ENCODE measurements around the gene MEGF11.

The MEGF11 gene

DNA sequence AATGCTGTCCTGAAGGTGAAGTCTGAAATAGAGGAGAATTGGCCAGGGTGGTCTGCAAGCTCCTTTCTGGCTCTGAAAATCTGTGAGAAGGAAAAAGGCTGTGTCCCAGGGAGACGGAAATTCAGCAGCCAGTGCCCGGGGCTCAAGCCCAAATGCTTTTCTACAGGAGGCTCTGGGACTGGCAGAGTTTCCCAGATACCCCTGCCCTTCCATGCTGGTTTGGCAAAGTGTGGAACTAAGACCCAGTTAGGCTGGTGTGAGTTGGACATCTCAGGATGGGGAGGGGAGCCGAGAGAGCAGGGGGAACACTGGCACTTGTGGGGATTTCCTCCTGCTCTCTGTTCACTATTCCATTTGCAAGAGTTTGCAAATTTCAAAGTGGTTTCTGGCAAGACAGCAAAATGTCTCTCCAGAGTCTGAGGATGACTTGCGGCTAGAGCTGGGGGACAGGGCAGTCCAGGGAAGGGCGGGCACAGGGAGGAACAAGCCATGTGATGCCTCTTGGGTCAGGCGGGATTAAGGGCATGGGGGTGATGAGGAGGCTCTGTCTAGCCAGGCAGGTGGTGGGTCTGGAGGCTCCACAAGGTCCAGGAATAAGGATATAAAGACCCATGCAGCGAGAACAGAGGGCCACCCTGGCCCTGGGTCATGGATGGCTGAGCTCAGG, 231.9 kb downstream of the MEGF11 start:
- no peaks in the 10 kb centered on the region for H3K79me2 ChIP-seq (ENCODE audit: insufficient read depth, low read length)
- no peaks in the 10 kb centered on the region for H3K9me2 ChIP-seq (ENCODE audit: low read depth, low read length)
- no peak overlapping the region for H3K4me3 ChIP-seq (ENCODE audit: low read depth, low read length, poor library complexity, severe bottlenecking)
- no peaks in the 10 kb centered on the region for H3F3A ChIP-seq (ENCODE audit: insufficient read depth, low read length)
- peaks cover 6% of the 10 kb centered on the region; the same call in 1 of the 2 replicates for H3K36me3 ChIP-seq (ENCODE audit: insufficient read depth, low read length)
- H4K20me1 ChIP-seq (ENCODE audit: insufficient read depth, low read length) = no peaks in the 10 kb centered on the region
- H3K4me2 ChIP-seq (ENCODE audit: low read length) = no peak overlapping the region
- peaks cover 11% of the 10 kb centered on the region for H3K4me1 ChIP-seq (ENCODE audit: insufficient read depth, low read length, severe bottlenecking)
- no peak for TF ChIP-seq EZH2 (IDR thresholded peaks at IDR 0.05; ENCODE audit: borderline replicate concordance, low read length)
- no peak overlapping the region for H3K9ac ChIP-seq (ENCODE audit: low read length)
- H2AFZ ChIP-seq (ENCODE audit: low read length) = no peak overlapping the region
- H3K27me3 ChIP-seq (ENCODE audit: insufficient read depth, low read length) = no peaks in the 10 kb centered on the region
- no peaks in the 10 kb centered on the region for H3K9me3 ChIP-seq (ENCODE audit: low read length)
- no peak overlapping the region for H3K27ac ChIP-seq (ENCODE audit: low read depth, low read length, poor library complexity, severe bottlenecking)

DNA sequence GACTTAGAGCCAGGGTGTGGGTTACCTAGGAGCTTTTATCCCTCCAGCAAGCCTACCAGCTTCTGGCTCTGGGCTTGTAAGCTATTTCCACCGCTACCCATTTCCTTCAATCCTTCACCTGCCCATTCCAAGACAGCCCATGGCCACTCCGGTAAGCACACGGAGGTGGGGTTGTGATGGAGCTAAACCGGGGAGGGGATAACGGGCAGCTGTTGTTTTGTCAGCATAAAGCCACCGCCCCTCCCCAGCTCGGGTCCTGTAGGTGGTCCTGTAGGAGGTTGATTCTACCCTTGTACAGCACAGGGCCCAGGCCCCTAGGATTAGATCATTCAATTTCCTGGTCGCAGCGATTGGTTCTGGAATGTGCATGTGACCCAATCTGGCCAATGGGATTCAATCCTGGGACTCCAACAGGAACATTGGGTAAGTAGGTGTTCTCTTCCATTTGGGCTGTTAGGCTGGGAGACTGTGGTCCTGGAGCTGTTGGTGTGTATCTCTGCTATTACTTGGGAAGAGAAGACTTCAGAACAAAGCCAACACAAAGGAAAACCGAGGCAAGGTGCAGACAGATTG, 233.6 kb downstream of the MEGF11 start:
- Histone ChIP-seq H3K9me2 (ENCODE audit: low read depth, low read length) (no peaks in the 10 kb centered on the region), H3K9me3 (ENCODE audit: low read length) (no peaks in the 10 kb centered on the region), H3K27ac (ENCODE audit: low read depth, low read length, poor library complexity, severe bottlenecking) (no peak overlapping the region), H3K9ac (ENCODE audit: low read length) (no peak overlapping the region), H3K79me2 (ENCODE audit: insufficient read depth, low read length) (no peaks in the 10 kb centered on the region), H3K4me1 (ENCODE audit: insufficient read depth, low read length, severe bottlenecking) (peaks cover 5% of the 10 kb centered on the region), H3K4me2 (ENCODE audit: low read length) (no peak overlapping the region), H2AFZ (ENCODE audit: low read length) (no peak overlapping the region), H4K20me1 (ENCODE audit: insufficient read depth, low read length) (no peaks in the 10 kb centered on the region), H3F3A (ENCODE audit: insufficient read depth, low read length) (no peaks in the 10 kb centered on the region), H3K36me3 (ENCODE audit: insufficient read depth, low read length) (peaks cover 6% of the 10 kb centered on the region; the same call in 1 of the 2 replicates), H3K4me3 (ENCODE audit: low read depth, low read length, poor library complexity, severe bottlenecking) (no peak overlapping the region), H3K27me3 (ENCODE audit: insufficient read depth, low read length) (no peaks in the 10 kb centered on the region)
- TF ChIP-seq EZH2 (IDR thresholded peaks at IDR 0.05; ENCODE audit: borderline replicate concordance, low read length) = no peak
- TF ChIP-seq, protein P1, sequence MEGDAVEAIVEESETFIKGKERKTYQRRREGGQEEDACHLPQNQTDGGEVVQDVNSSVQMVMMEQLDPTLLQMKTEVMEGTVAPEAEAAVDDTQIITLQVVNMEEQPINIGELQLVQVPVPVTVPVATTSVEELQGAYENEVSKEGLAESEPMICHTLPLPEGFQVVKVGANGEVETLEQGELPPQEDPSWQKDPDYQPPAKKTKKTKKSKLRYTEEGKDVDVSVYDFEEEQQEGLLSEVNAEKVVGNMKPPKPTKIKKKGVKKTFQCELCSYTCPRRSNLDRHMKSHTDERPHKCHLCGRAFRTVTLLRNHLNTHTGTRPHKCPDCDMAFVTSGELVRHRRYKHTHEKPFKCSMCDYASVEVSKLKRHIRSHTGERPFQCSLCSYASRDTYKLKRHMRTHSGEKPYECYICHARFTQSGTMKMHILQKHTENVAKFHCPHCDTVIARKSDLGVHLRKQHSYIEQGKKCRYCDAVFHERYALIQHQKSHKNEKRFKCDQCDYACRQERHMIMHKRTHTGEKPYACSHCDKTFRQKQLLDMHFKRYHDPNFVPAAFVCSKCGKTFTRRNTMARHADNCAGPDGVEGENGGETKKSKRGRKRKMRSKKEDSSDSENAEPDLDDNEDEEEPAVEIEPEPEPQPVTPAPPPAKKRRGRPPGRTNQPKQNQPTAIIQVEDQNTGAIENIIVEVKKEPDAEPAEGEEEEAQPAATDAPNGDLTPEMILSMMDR (IDR thresholded peaks at IDR 0.05; ENCODE audit: low read length) = no peak

DNA sequence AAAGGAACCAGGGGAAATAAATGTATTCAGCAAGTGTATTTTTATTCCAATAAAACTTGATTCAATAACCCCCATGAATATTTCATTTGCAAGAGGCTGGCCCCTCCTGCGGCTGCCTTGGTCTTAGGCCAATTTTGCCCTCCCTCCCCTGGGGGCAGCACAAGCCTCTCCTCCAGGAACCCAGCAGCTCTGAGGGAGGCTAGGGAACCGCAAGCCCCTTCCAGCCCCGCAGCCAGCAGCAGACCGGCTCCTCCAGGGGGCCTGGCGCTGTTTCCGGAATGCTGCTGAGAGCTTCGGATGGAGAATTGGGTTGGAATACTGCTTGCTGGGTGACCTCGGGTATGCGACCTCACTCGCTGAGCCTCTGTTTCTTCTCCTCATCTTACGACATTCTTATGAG, 234.2 kb downstream of the MEGF11 start:
- Histone ChIP-seq H3F3A (ENCODE audit: insufficient read depth, low read length) (no peaks in the 10 kb centered on the region), H3K4me1 (ENCODE audit: insufficient read depth, low read length, severe bottlenecking) (peaks cover 11% of the 10 kb centered on the region), H3K9me3 (ENCODE audit: low read length) (no peaks in the 10 kb centered on the region), H3K27me3 (ENCODE audit: insufficient read depth, low read length) (no peaks in the 10 kb centered on the region), H3K4me2 (ENCODE audit: low read length) (no peak overlapping the region), H3K79me2 (ENCODE audit: insufficient read depth, low read length) (no peaks in the 10 kb centered on the region), H2AFZ (ENCODE audit: low read length) (no peak overlapping the region), H3K9me2 (ENCODE audit: low read depth, low read length) (no peaks in the 10 kb centered on the region), H3K4me3 (ENCODE audit: low read depth, low read length, poor library complexity, severe bottlenecking) (no peak overlapping the region), H3K36me3 (ENCODE audit: insufficient read depth, low read length) (peaks cover 6% of the 10 kb centered on the region; the same call in 1 of the 2 replicates), H3K9ac (ENCODE audit: low read length) (no peak overlapping the region), H3K27ac (ENCODE audit: low read depth, low read length, poor library complexity, severe bottlenecking) (no peak overlapping the region), H4K20me1 (ENCODE audit: insufficient read depth, low read length) (no peaks in the 10 kb centered on the region)
- no peak for TF ChIP-seq EZH2 (IDR thresholded peaks at IDR 0.05; ENCODE audit: borderline replicate concordance, low read length)
- TF ChIP-seq, protein P1 (IDR thresholded peaks at IDR 0.05; ENCODE audit: low read length) = no peak

DNA sequence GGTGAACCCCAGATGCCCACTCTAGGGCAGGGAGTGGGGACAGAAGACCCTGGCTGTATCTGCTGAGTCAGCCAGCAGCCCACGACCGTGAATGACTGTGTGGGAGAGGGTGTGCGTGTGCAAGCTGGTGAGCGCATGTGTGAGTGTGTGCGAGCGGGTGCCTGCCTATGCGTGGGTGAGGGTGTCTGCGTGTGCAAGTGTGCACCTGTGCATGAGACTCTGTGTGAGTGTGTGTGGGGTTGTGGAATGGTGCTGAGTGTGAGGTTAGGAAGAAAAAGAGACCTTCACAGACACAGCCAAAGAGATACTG, 235.1 kb downstream of the MEGF11 start:
- H3K27ac ChIP-seq (ENCODE audit: low read depth, low read length, poor library complexity, severe bottlenecking) = no peak overlapping the region
- H3F3A ChIP-seq (ENCODE audit: insufficient read depth, low read length) = no peaks in the 10 kb centered on the region
- no peaks in the 10 kb centered on the region for H4K20me1 ChIP-seq (ENCODE audit: insufficient read depth, low read length)
- H3K4me3 ChIP-seq (ENCODE audit: low read depth, low read length, poor library complexity, severe bottlenecking) = no peak overlapping the region
- no peak overlapping the region for H3K9ac ChIP-seq (ENCODE audit: low read length)
- H3K27me3 ChIP-seq (ENCODE audit: insufficient read depth, low read length) = no peaks in the 10 kb centered on the region
- no peaks in the 10 kb centered on the region for H3K9me3 ChIP-seq (ENCODE audit: low read length)
- H3K9me2 ChIP-seq (ENCODE audit: low read depth, low read length) = no peaks in the 10 kb centered on the region
- H3K4me2 ChIP-seq (ENCODE audit: low read length) = no peak overlapping the region
- no peak overlapping the region for H2AFZ ChIP-seq (ENCODE audit: low read length)
- no peak for TF ChIP-seq EZH2 (IDR thresholded peaks at IDR 0.05; ENCODE audit: borderline replicate concordance, low read length)
- TF ChIP-seq, protein P1 (IDR thresholded peaks at IDR 0.05; ENCODE audit: low read length) = no peak
- no peaks in the 10 kb centered on the region for H3K79me2 ChIP-seq (ENCODE audit: insufficient read depth, low read length)
- peaks cover 12% of the 10 kb centered on the region for H3K4me1 ChIP-seq (ENCODE audit: insufficient read depth, low read length, severe bottlenecking)
- peaks cover 6% of the 10 kb centered on the region; the same call in 1 of the 2 replicates for H3K36me3 ChIP-seq (ENCODE audit: insufficient read depth, low read length)
